ENCODE results near the gene TWIST2.

Gene TWIST2

DNA sequence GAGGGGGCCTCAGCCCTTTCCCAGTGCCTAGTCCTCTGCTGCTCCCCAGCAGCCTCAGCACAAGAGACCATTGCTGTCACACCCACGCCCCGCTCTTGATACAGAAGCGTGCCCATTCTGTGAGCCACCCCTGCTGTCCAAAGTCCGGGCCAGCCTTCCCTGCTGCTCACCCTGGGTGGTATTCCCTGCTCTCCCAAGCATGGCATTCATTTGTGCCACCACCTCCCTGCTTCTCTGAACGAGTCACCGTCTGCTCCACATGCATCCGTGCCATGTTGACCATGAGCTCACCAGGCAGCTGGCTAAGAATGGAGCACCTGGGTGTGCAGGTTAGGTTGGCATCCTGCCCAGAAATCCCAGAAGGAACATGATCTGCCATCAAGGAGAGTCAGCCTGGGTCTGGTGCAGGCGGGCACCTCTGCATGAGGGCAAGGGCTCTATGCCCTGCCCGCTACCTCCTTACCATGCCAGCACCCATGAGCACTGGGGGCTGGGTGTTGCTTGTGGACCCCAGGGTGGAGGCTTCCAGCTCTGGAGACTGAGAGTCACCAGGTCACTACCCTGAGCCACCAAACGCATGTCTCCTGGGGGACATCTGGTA, 63.0 kb downstream of the TWIST2 start:
- DNase-seq (ENCODE audit: low spot score) = no peak
- in situ Hi-C loops (cut with MboI; ENCODE audit: low pct_unique_long_range_greater_than_20kb, low sequenced_read_pairs, unreplicated experiment) = no loop called here
- TF ChIP-seq, protein P1, sequence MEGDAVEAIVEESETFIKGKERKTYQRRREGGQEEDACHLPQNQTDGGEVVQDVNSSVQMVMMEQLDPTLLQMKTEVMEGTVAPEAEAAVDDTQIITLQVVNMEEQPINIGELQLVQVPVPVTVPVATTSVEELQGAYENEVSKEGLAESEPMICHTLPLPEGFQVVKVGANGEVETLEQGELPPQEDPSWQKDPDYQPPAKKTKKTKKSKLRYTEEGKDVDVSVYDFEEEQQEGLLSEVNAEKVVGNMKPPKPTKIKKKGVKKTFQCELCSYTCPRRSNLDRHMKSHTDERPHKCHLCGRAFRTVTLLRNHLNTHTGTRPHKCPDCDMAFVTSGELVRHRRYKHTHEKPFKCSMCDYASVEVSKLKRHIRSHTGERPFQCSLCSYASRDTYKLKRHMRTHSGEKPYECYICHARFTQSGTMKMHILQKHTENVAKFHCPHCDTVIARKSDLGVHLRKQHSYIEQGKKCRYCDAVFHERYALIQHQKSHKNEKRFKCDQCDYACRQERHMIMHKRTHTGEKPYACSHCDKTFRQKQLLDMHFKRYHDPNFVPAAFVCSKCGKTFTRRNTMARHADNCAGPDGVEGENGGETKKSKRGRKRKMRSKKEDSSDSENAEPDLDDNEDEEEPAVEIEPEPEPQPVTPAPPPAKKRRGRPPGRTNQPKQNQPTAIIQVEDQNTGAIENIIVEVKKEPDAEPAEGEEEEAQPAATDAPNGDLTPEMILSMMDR (IDR thresholded peaks at IDR 0.05; ENCODE audit: extremely low read depth, insufficient read depth, missing control alignments) = no peak

DNA sequence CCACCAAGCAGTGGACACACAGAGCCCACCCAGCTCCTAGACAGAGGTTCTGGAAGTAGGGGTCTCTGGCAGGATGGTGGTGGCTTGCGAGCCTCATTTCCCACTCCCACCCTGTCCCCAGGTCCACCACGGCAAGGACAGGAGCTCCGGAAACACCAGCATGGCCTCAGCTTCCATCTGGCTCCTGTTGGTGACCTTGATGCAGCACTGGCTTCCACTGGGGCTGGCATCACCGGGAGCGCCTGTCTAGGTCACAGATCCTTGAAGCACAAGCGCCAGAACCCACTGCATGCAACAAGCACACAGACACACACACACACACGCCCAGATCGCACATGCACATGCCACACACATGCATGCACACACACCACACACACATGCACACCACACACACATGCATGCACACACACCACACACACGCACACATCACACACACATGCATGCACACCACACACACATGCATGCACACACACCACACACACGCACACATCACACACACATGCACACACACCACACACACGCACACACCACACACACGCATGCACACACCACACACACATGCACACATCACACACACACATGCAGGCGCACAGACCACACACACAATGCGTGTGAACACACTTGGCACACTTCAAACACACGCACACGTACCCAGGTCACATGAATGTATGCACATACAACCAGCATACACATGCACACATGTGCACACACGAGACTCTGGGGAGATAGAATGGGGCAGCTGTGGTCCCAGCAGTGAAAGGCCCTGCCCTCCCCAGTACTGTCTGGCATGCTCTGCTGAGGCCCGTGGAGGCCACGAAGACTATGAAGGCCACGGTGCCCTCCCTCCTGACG, 63.7 kb downstream of the TWIST2 start:
- TF ChIP-seq, protein P1 (IDR thresholded peaks at IDR 0.05; ENCODE audit: extremely low read depth, insufficient read depth, missing control alignments) = no peak
- in situ Hi-C loops (cut with MboI; ENCODE audit: low pct_unique_long_range_greater_than_20kb, low sequenced_read_pairs, unreplicated experiment) = no loop called here
- no peak for DNase-seq (ENCODE audit: low spot score)

DNA sequence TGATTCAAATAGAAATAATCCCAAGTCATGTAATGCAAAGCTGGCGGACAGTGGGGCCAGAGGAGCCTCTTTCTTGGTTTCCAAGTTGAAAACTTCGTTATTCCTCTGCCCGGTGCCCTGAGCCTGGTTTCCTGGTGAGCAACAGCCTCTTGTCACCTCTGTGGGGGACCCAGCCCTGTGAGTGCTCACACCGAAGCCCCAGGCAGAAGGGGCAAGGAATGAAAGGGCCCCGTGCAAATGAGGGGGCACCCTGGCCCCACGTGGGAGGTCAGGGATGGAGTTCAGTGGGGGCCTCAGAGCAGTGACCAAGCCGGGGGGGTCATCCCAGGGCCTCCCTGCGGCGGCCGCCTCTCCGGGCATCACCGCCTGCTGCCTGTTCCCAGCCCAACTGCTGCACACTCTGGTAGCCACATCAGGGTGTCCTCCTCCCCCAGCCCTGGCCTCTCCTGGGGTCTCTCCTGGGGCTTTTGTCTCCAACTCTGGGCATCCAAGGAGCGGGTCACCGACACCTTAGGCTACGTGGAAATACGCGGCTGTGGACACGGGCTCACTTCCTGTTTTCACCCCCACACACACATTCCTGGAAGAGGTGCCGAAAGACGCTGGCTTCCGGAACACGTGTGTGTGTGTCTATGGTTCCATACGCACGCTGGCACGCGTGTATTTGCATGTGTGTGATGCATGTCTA, 64.5 kb downstream of the TWIST2 start:
- in situ Hi-C loops (cut with MboI; ENCODE audit: low pct_unique_long_range_greater_than_20kb, low sequenced_read_pairs, unreplicated experiment) = no loop called here
- TF ChIP-seq, protein P1 (IDR thresholded peaks at IDR 0.05; ENCODE audit: extremely low read depth, insufficient read depth, missing control alignments) = no peak

DNA sequence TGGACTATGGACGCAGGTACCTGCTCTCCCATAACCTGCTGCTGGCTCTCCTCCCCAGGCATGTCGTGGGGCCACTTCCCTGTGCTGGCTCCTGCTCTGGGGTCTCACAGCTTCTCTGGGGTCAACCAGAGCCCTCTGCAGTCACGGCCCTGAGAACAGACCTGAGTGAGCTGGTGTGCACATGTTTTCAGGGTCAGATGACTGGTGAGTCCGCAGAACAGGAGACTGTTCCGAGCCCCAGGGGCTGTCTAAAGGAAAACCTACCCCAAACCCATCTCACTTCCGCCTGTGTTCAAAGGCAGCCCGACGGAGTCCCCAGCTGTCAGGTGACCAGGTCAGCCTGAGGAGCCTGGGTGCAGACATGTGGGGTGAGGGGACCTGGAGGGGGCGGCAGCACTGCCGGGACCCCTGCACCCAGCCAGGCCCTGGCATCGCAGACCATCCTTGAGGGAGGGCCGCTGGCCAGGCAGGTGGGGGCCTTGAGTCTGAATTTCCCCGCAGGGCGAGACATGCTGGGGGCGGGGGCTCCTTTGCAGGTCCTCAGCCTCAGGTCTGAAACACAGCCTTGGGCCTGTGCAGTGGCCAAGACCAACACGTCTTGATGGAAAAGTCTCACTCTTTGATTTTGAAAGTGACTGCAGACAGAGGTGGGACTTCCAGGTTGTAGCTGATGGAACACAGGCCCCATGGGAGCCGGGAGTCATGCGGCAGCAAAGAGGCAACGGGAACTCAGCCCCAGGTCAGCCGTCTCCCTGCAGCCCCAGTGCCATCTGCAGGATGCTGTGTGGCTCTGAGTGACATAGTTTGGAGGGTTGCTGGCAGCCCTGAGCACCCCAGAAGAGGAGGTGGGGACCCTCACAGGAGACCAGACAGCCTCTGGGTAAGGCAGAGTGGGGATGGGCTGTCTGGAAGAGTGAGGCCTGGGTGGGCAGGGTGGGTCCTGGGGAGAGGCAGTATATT, 65.3 kb downstream of the TWIST2 start:
- TF ChIP-seq, protein P1 (IDR thresholded peaks at IDR 0.05; ENCODE audit: extremely low read depth, insufficient read depth, missing control alignments) = no peak
- DNase-seq (ENCODE audit: low spot score) = no peak
- in situ Hi-C loops (cut with MboI; ENCODE audit: low pct_unique_long_range_greater_than_20kb, low sequenced_read_pairs, unreplicated experiment) = no loop called here

More for the DNA sequence above, 64.5 kb downstream of the TWIST2 start:
- no peak for DNase-seq (ENCODE audit: low spot score)

DNA sequence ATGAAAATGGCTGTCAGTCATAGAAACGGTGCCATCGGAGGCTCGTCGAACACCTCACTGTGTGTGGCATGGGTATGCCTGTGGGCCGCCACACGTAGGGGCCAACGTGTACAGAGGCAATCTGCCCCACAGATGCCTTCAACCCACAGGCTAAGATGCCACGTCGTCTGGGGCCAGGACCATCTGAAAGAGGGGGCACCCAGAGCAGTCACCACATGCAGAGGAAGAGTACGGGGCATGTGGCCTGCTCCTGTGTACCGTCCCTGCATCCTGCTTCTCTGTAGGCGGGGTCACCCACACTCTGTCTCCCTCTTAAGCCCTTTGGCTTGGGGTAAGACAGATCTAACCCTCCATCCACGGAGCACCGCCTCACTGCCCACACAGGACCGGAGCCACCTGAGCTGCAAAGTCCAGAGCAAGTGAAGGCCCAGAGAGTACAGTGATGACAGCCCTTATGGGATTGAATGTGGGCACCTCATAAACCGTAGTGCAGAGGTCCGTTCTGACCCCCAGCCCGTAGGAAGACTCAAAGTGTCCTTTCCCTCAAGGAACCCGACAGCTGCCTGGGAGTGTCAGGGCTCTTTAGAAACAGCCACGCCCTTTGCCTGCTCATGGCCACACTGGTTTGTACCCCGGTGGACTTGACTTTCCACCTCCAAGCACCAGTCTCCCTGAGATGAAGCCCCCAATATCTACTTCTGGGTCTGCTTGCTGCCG, 66.2 kb downstream of the TWIST2 start:
- TF ChIP-seq, protein P1 (IDR thresholded peaks at IDR 0.05; ENCODE audit: extremely low read depth, insufficient read depth, missing control alignments) = no peak
- in situ Hi-C loops (cut with MboI; ENCODE audit: low pct_unique_long_range_greater_than_20kb, low sequenced_read_pairs, unreplicated experiment) = no loop called here
- no peak for DNase-seq (ENCODE audit: low spot score)
